ENCODE measurements around the gene RPSA. TPM values are rescaled to one million over a fixed set of nuclear protein-coding genes. Genes with fewer than 3 reads are reported as not detected.

RPSA gene
- total and polyA plus RNA-seq, 9 of the 15 experiments (the other 6 are each of a cell fraction or from before 2014, with no cell fraction given): 2,290 to 4,272 (median 2,730) TPM

DNA sequence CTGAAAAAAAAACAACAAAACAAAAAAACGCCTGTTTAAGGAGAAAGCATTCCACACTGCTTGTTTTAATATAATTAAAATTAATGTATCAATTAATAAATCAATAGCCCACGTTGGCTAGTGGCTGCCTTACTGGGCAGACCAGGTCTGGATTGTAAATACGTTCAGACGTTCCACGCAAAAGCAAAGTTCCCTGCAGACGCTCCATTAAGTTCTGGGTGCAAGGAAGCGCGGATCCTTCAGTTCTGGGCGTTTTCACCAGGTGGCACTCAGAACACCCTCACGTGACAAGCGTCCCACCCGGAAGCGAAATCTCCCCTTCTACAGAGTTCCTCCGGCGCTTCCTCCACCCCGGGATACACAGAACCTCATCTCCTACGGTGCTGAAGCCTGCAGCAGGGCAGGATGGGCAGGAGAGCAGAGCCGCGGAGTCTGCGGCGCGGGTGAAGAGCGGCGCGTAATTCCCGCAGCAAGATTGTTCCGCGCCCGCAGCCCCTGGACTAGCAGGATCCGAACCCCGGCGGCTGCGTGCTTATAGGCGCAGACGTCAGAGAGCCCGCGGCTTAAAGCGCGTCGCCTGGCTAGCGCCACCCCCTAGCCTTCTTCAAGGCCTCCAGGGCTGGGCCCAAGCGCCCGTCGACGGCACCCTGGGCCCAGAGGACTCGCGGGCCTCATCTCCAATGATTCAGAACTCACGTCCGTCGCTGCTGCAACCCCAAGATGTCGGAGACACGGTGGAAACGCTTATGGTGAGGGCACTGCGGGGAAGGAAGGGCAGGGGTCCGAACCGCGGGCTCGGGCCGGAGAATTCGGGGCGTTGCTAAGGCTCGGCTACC is 23.3 kb upstream of the RPSA start, which contains the start of gene SLC25A38 (continued):
- TF ChIP-seq, protein P1, sequence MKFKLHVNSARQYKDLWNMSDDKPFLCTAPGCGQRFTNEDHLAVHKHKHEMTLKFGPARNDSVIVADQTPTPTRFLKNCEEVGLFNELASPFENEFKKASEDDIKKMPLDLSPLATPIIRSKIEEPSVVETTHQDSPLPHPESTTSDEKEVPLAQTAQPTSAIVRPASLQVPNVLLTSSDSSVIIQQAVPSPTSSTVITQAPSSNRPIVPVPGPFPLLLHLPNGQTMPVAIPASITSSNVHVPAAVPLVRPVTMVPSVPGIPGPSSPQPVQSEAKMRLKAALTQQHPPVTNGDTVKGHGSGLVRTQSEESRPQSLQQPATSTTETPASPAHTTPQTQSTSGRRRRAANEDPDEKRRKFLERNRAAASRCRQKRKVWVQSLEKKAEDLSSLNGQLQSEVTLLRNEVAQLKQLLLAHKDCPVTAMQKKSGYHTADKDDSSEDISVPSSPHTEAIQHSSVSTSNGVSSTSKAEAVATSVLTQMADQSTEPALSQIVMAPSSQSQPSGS (CRISPR knock-in tag; IDR thresholded peaks at IDR 0.05): no peak; the same call in 1 of the 2 replicates
- TF ChIP-seq, protein P2, sequence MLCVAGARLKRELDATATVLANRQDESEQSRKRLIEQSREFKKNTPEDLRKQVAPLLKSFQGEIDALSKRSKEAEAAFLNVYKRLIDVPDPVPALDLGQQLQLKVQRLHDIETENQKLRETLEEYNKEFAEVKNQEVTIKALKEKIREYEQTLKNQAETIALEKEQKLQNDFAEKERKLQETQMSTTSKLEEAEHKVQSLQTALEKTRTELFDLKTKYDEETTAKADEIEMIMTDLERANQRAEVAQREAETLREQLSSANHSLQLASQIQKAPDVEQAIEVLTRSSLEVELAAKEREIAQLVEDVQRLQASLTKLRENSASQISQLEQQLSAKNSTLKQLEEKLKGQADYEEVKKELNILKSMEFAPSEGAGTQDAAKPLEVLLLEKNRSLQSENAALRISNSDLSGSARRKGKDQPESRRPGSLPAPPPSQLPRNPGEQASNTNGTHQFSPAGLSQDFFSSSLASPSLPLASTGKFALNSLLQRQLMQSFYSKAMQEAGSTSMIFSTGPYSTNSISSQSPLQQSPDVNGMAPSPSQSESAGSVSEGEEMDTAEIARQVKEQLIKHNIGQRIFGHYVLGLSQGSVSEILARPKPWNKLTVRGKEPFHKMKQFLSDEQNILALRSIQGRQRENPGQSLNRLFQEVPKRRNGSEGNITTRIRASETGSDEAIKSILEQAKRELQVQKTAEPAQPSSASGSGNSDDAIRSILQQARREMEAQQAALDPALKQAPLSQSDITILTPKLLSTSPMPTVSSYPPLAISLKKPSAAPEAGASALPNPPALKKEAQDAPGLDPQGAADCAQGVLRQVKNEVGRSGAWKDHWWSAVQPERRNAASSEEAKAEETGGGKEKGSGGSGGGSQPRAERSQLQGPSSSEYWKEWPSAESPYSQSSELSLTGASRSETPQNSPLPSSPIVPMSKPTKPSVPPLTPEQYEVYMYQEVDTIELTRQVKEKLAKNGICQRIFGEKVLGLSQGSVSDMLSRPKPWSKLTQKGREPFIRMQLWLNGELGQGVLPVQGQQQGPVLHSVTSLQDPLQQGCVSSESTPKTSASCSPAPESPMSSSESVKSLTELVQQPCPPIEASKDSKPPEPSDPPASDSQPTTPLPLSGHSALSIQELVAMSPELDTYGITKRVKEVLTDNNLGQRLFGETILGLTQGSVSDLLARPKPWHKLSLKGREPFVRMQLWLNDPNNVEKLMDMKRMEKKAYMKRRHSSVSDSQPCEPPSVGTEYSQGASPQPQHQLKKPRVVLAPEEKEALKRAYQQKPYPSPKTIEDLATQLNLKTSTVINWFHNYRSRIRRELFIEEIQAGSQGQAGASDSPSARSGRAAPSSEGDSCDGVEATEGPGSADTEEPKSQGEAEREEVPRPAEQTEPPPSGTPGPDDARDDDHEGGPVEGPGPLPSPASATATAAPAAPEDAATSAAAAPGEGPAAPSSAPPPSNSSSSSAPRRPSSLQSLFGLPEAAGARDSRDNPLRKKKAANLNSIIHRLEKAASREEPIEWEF (CRISPR knock-in tag; IDR thresholded peaks at IDR 0.05): no peak
- TF ChIP-seq, protein P3, sequence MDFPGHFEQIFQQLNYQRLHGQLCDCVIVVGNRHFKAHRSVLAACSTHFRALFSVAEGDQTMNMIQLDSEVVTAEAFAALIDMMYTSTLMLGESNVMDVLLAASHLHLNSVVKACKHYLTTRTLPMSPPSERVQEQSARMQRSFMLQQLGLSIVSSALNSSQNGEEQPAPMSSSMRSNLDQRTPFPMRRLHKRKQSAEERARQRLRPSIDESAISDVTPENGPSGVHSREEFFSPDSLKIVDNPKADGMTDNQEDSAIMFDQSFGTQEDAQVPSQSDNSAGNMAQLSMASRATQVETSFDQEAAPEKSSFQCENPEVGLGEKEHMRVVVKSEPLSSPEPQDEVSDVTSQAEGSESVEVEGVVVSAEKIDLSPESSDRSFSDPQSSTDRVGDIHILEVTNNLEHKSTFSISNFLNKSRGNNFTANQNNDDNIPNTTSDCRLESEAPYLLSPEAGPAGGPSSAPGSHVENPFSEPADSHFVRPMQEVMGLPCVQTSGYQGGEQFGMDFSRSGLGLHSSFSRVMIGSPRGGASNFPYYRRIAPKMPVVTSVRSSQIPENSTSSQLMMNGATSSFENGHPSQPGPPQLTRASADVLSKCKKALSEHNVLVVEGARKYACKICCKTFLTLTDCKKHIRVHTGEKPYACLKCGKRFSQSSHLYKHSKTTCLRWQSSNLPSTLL (IDR thresholded peaks at IDR 0.05): no peak
- TF ChIP-seq ZNF584 (CRISPR knock-in tag; IDR thresholded peaks at IDR 0.05; ENCODE audit: low read depth) (no peak), PTBP1 (IDR thresholded peaks at IDR 0.05; ENCODE audit: low read depth, low read length) (no peak), STAG1 (CRISPR knock-in tag; IDR thresholded peaks at IDR 0.05; ENCODE audit: borderline replicate concordance) (no peak), NCOA6 (IDR thresholded peaks at IDR 0.05) (peak; percentile 77; the same call in 1 of the 2 replicates), BCL6 (CRISPR knock-in tag; IDR thresholded peaks at IDR 0.05) (no peak), CHD4 (IDR thresholded peaks at IDR 0.05; ENCODE audit: insufficient read depth, insufficient replicate concordance, low read depth, low read length, poor library complexity, severe bottlenecking) (no peak), PTTG1 (tag; IDR thresholded peaks at IDR 0.05; ENCODE audit: low read depth) (no peak), MAZ (CRISPR knock-in tag; conservative IDR thresholded peaks at IDR 0.05 in 1 of 2, IDR thresholded peaks at IDR 0.05 in 1 of 2) (peak; percentile 48 to 52; a peak in 2 of 4 replicates), TGIF2 (CRISPR knock-in tag; IDR thresholded peaks at IDR 0.05) (no peak), ZNF232 (CRISPR knock-in tag; IDR thresholded peaks at IDR 0.05) (peak; percentile 70)
- TF ChIP-seq, protein P4, sequence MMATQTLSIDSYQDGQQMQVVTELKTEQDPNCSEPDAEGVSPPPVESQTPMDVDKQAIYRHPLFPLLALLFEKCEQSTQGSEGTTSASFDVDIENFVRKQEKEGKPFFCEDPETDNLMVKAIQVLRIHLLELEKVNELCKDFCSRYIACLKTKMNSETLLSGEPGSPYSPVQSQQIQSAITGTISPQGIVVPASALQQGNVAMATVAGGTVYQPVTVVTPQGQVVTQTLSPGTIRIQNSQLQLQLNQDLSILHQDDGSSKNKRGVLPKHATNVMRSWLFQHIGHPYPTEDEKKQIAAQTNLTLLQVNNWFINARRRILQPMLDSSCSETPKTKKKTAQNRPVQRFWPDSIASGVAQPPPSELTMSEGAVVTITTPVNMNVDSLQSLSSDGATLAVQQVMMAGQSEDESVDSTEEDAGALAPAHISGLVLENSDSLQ (IDR thresholded peaks at IDR 0.05): peak; percentile 57; the same call in 1 of the 2 replicates
- TF ChIP-seq, protein P5, sequence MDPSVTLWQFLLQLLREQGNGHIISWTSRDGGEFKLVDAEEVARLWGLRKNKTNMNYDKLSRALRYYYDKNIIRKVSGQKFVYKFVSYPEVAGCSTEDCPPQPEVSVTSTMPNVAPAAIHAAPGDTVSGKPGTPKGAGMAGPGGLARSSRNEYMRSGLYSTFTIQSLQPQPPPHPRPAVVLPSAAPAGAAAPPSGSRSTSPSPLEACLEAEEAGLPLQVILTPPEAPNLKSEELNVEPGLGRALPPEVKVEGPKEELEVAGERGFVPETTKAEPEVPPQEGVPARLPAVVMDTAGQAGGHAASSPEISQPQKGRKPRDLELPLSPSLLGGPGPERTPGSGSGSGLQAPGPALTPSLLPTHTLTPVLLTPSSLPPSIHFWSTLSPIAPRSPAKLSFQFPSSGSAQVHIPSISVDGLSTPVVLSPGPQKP (CRISPR knock-in tag; IDR thresholded peaks at IDR 0.05): no peak
